ENCODE measurements around the gene RABEP2. TPM values are rescaled to one million over a fixed set of nuclear protein-coding genes. Genes with fewer than 3 reads are reported as not detected.
A peak's percentile ranks its signal among the peaks of the same experiment; 100 is the strongest.
"Not testable (repeated sequence)": the region's sequence is repeated elsewhere in the genome, so short reads cannot be mapped to it uniquely, and the experiment has no call there.

RABEP2 gene
- 17.7 TPM for total RNA-seq
- long read RNA-seq, partial matches to known transcripts = 0 of 4 reads
- long read RNA-seq, other reads (novel, unspliced or antisense) = 4 of 4 reads

GRCh38 chr16:28924762-28925385, at the start of gene RABEP2:
RABEP2 (minus strand) TSS chr16:28925238; CDS start chr16:28925163, 75 bp downstream.
- peaks cover 20% of the 10 kb centered on the region for H3K36me3 ChIP-seq
- no peak for TF ChIP-seq CTCF (IDR thresholded peaks at IDR 0.05; ENCODE audit: borderline replicate concordance)
- intact Hi-C loops (cut with micrococcal nuclease) = no loop called here
- peak within 1 kb of the TSS; percentile 88 for H3K4me3 ChIP-seq
- no peaks in the 10 kb centered on the region for H3K27me3 ChIP-seq (ENCODE audit: low read depth)
- H3K27ac ChIP-seq (replicated peaks) = peak within 1 kb of the TSS; percentile 99
- H3K9me3 ChIP-seq (replicated peaks) = no peaks in the 10 kb centered on the region
- DNase-seq = peak; percentile 93
- peaks cover 17% of the 10 kb centered on the region for H3K4me1 ChIP-seq

GRCh38 chr16:28974437-28975157, 49.6 kb upstream of the RABEP2 start, which contains the start of gene SPNS1:
SPNS1 (plus strand) TSS chr16:28974778; CDS start chr16:28975152, 374 bp downstream.
- intact Hi-C loops (cut with micrococcal nuclease) = no loop called here
- H3K27me3 ChIP-seq (ENCODE audit: low read depth) = no peaks in the 10 kb centered on the region
- H3K9me3 ChIP-seq (replicated peaks) = no peaks in the 10 kb centered on the region
- no peak for TF ChIP-seq CTCF (IDR thresholded peaks at IDR 0.05; ENCODE audit: borderline replicate concordance)
- peak within 1 kb of the TSS; percentile 96 for H3K4me3 ChIP-seq
- DNase-seq = peak; percentile 98
- peak within 1 kb of the TSS; percentile 89 for H3K27ac ChIP-seq (replicated peaks)
- H3K4me1 ChIP-seq = peaks cover 28% of the 10 kb centered on the region
- H3K36me3 ChIP-seq = peaks cover 30% of the 10 kb centered on the region

- H3K36me3 ChIP-seq = peaks cover 24% of the 10 kb centered on the region
- intact Hi-C loops (cut with micrococcal nuclease) = no loop called here
- H3K4me1 ChIP-seq = peaks cover 28% of the 10 kb centered on the region
- peak overlapping the region; percentile 89 for H3K27ac ChIP-seq (replicated peaks)
- peak overlapping the region; percentile 96 for H3K4me3 ChIP-seq
- TF ChIP-seq CTCF (IDR thresholded peaks at IDR 0.05; ENCODE audit: borderline replicate concordance) = peak; percentile 67
- no peaks in the 10 kb centered on the region for H3K27me3 ChIP-seq (ENCODE audit: low read depth)
- DNase-seq = peak; percentile 40
- H3K9me3 ChIP-seq (replicated peaks) = no peaks in the 10 kb centered on the region
Measured at GRCh38 chr16:28974007-28974436, 49.0 kb upstream of the RABEP2 start.

GRCh38 chr16:28969696-28970095, 44.7 kb upstream of the RABEP2 start:
- H3K9me3 ChIP-seq (replicated peaks); H3K4me3 ChIP-seq; H3K27ac ChIP-seq (replicated peaks); H3K27me3 ChIP-seq (ENCODE audit: low read depth); intact Hi-C loops (cut with micrococcal nuclease); DNase-seq: not testable (repeated sequence)
- H3K36me3 ChIP-seq = peaks cover 10% of the 10 kb centered on the region
- peaks cover 11% of the 10 kb centered on the region for H3K4me1 ChIP-seq

GRCh38 chr16:28967156-28967555, 42.1 kb upstream of the RABEP2 start:
- intact Hi-C loops (cut with micrococcal nuclease) = no loop called here
- Histone ChIP-seq H3K27me3 (ENCODE audit: low read depth) (no peaks in the 10 kb centered on the region), H3K4me3 (no peak overlapping the region), H3K27ac (replicated peaks) (no peak overlapping the region), H3K4me1 (no peaks in the 10 kb centered on the region), H3K36me3 (peaks cover 32% of the 10 kb centered on the region), H3K9me3 (replicated peaks) (no peaks in the 10 kb centered on the region)
- DNase-seq = no peak
- TF ChIP-seq CTCF (IDR thresholded peaks at IDR 0.05; ENCODE audit: borderline replicate concordance) = no peak

GRCh38 chr16:28964496-28964895, 39.5 kb upstream of the RABEP2 start:
- H3K4me1 ChIP-seq = no peaks in the 10 kb centered on the region
- no peak overlapping the region for H3K4me3 ChIP-seq
- no peaks in the 10 kb centered on the region for H3K27me3 ChIP-seq (ENCODE audit: low read depth)
- TF ChIP-seq CTCF (IDR thresholded peaks at IDR 0.05; ENCODE audit: borderline replicate concordance) = no peak
- intact Hi-C loops (cut with micrococcal nuclease) = no loop called here
- H3K36me3 ChIP-seq = peaks cover 48% of the 10 kb centered on the region
- no peak overlapping the region for H3K27ac ChIP-seq (replicated peaks)
- no peak for DNase-seq
- no peaks in the 10 kb centered on the region for H3K9me3 ChIP-seq (replicated peaks)
